GM18526 (cell line): ENCODE data around the gene DEFB129.

ENCODE experiments used
- POLR2A ChIP-seq: IDR thresholded peaks from 3 replicates; pipeline ENCODE4 v1.6.1; 2011; ENCODE audit not compliant: insufficient read length; ENCODE audit errors: extremely low read depth

The DEFB129 gene

DNA sequence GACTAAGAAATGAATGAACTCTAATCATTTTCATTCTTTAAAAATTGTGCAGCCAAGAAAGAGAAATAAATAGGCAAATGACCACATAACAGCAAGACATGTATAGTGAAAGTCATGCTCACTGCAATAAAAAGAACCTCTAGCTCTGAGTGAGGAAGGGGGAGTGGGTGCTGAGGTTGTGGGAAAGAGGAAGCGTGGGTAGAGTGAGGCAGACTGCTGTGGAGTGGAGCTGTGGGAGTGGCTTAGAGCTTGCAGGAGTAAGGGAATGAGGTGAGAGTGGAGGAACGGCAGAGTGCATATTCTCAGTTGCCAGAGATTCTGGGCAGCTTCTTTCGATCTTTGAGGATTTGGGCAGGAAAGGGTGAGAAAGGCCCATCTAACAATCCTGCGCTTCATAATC, 10.4 kb downstream of the DEFB129 start:
- no peak for TF ChIP-seq POLR2A

GRCh38 chr20:237929-238328, 10.9 kb downstream of the DEFB129 start:
- no peak for TF ChIP-seq POLR2A

- TF ChIP-seq POLR2A, result no peak
These were observed 15.8 kb downstream of the DEFB129 start for GRCh38 chr20:242905-243304.

DNA sequence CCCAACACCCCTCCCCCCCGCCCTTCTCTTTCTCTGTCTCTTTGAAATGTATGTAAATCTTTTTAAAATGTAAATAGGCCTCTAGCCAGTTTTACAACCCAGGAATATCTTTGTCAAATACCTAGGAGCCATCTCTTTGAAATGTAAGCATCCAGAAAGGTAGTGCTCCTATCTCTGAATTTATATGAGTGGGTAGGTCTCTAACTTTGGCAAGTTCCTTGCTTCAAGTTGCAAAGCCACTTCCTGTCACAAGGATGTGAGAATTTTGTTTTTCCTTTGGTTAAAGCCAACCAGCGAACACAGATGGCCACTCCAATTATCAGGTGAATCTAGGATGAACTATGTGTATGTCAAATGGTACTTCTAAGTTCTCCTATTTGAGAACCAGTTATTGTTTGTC, 24.3 kb downstream of the DEFB129 start:
- TF ChIP-seq POLR2A, result no peak

DNA sequence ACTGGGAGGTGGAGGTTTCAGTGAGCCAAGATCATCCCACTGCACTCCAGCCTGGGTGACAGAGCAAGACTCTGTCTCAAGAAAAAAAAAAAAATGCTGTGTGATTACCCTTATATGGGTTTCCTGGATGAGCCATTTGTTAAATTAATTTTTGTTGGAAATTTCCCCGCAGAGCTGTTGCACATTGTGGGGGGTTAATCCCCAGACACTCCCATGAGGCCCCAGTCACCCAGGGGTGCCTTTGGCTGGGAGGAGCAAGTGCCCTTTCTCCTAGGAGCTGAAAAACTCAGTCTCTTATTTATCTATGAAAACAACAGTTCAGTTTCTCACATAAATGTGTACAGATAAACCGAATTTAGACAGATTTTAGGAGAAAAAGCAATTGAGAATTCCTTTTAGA, 25.7 kb downstream of the DEFB129 start:
- TF ChIP-seq POLR2A, result no peak

- TF ChIP-seq POLR2A, result no peak
These were observed 30.4 kb downstream of the DEFB129 start, which contains the start of gene DEFB132 for GRCh38 chr20:257419-257818. TSS of gene DEFB132 (plus strand) at chr20:257724. CDS start at chr20:257779, 55 bp downstream.

- TF ChIP-seq POLR2A, result no peak
These were observed 31.3 kb downstream of the DEFB129 start for GRCh38 chr20:258269-258858.

- no peak for TF ChIP-seq POLR2A
These were observed 31.9 kb downstream of the DEFB129 start for GRCh38 chr20:258963-259362.

GRCh38 chr20:259981-260380, 32.9 kb downstream of the DEFB129 start:
- no peak for TF ChIP-seq POLR2A

- TF ChIP-seq POLR2A, result no peak
These were observed 36.6 kb downstream of the DEFB129 start for GRCh38 chr20:263701-264100.

DNA sequence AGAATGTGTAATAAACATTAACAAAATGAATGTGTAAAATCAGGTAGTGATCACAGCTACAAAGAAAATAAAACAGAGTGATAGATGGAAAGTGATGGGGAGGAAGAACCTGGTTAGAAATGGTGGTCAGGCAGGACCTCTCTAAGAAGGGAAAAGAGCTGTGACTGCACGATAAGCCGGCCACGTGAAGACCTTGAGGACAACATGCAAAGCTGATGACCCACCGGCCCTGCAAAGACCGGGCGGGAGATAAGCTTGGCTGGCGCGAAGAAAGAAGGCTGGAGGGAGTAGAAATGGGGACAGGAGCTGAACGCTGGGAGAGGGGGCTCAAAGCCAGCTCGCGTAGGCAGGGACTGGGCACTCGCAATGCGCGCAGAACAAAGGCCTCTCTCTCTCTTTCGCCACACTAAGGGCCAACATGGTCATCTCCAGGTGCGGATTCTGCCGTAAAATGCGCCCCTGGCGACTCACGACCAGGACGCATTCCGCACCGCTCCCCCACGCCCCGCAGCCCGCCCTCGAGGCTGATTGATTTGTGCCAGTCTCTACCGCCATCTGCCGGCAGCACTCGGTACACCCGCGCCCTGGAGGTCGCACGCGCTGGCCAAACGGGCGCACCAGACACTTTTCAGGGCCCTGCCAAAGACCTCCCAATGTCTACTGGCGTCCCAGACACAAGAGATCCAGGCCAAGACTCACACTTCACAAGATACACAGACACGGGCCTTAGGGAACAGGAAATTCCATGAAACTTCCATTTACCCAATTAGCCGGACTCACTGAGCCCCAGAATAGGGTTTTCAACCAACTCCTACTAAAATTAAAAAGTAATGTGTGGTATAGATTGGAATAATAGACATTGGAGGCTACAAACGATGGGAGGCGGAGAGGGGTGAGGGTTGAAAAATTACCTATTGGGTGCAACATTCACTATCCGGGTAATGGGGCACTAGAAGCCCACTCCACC, 39.8 kb downstream of the DEFB129 start:
- peak; percentile 46 for TF ChIP-seq POLR2A

DNA sequence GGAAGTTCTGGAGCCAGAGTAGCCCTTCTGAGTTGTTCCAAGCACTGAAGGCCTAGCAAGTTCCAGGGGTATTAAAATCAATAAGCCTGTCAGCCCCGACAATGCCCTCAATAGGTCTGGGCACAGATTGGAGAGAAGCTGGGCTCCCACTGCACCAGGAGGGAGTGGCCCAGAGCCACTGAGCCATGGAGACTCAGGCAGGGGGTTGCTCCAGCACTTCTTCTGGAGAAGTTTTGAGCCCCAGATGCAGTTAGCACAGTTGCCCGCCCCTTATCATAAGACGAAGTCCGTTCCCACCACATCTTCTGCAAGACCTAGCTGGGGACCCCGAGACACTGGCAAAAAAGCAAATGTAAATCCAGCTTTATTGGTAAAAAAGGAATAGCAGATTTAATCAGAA, 43.5 kb downstream of the DEFB129 start:
- no peak for TF ChIP-seq POLR2A

- no peak for TF ChIP-seq POLR2A
These were observed 44.0 kb downstream of the DEFB129 start for GRCh38 chr20:271069-271468.

GRCh38 chr20:271528-271927, 44.5 kb downstream of the DEFB129 start:
- no peak for TF ChIP-seq POLR2A

- TF ChIP-seq POLR2A, result no peak
These were observed 45.7 kb downstream of the DEFB129 start for GRCh38 chr20:272718-273117.

GRCh38 chr20:273884-274283, 46.8 kb downstream of the DEFB129 start:
- no peak for TF ChIP-seq POLR2A
